Measurements from ENCODE around the gene ADGRD1.
"Not testable (repeated sequence)": the region's sequence is repeated elsewhere in the genome, so short reads cannot be mapped to it uniquely, and the experiment has no call there.

ADGRD1 gene

DNA sequence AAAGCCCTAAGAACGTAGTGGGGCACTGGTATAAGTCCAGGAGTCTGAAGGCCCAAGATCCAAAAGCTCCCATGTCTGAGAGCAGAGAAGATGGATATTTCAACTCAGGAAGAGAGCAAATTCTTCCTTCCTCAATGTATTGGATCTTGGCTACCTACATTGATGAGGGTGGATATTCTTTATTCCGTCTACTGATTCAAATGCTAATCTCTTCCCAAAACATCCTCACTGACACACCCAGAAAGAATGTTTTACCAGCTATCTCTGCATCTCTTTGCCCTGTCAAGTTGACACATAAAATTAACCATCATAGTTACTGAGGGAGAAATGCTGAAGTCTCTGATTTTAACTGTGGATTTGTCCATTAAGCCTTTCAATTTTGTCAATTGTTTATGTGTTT, 16.6 kb upstream of the ADGRD1 start:
- no peak for DNase-seq (ENCODE audit: low read depth in 3 of 3, low spot score in 1 of 3)

GRCh38 chr12:130937546-130937945, 16.2 kb upstream of the ADGRD1 start:
- not testable (repeated sequence) for DNase-seq (ENCODE audit: low read depth in 3 of 3, low spot score in 1 of 3)

DNA sequence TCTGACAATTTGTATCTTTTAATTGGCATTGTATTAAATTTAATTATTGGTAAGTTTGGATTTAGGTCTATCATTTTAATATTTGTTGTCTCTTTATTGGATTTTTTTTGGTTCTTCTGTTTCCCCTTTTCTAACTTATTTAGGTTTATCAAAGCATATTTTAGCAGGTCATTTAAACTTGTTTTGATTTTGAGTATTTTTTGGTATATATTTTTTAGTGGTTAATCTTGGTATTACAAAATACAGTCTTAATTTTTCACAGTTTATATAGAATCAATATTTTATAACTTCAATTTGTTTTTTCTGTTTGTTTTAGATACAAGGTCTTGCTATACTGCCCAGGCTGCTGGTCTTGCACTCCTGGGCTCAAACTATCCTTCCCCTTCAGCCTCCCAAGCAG, 15.5 kb upstream of the ADGRD1 start:
- DNase-seq (ENCODE audit: low read depth in 3 of 3, low spot score in 1 of 3) = no peak

- DNase-seq (ENCODE audit: low read depth in 3 of 3, low spot score in 1 of 3) = no peak
These were observed 8.8 kb upstream of the ADGRD1 start for GRCh38 chr12:130944878-130945277.

- no peak for DNase-seq (ENCODE audit: low read depth in 3 of 3, low spot score in 1 of 3)
These were observed 7.8 kb upstream of the ADGRD1 start for GRCh38 chr12:130945786-130946492.

- DNase-seq (ENCODE audit: low read depth in 3 of 3, low spot score in 1 of 3) = no peak
These were observed 6.6 kb upstream of the ADGRD1 start for GRCh38 chr12:130947028-130947613.

- DNase-seq (ENCODE audit: low read depth in 3 of 3, low spot score in 1 of 3) = no peak
These were observed 5.6 kb upstream of the ADGRD1 start for GRCh38 chr12:130948136-130948535.

GRCh38 chr12:130948751-130949150, 5.0 kb upstream of the ADGRD1 start:
- no peak for DNase-seq (ENCODE audit: low read depth in 3 of 3, low spot score in 1 of 3)

DNA sequence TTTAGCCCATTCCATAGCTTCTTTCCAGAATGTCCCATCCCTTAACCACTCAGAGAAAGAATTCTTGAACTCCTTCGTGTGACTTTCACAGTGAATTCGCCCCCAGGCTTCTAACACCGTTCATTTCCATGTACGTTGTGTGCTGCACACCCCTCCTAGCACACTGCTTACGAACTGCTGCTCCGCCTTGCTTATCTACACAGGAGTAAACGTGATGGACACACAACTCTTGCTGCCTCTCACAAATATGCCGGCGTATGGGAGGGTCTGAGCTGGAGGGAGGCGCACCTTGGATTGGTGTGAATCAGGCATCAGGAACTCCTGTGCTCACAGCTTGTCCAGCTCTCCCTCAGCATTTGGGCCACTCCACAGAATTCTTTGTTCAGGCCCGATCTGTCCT, 3.9 kb upstream of the ADGRD1 start:
- no peak for DNase-seq (ENCODE audit: low read depth in 3 of 3, low spot score in 1 of 3)

DNA sequence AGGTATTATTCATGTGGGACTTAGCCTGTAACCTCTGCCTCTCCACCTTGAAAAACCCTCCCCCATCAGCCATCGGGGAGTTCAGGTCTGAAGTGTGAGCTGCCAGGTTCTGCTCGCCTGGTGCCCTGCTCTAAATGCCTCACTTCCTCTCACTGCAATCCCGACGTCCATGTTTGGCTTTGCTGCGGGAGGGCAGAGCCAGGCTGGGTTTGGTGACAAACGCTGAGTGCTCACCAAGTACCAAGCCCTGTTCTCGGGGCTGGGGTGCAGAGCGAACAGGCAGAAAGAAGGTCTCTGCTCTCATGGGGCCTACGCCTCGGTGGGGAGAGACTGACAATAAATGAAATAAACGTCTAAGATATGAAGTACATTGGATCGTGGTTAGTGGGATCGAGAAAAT, 2.1 kb upstream of the ADGRD1 start:
- no peak for DNase-seq (ENCODE audit: low read depth in 3 of 3, low spot score in 1 of 3)

GRCh38 chr12:130952171-130952954, 1.3 kb upstream of the ADGRD1 start:
- DNase-seq (ENCODE audit: low read depth in 3 of 3, low spot score in 1 of 3) = no peak

DNA sequence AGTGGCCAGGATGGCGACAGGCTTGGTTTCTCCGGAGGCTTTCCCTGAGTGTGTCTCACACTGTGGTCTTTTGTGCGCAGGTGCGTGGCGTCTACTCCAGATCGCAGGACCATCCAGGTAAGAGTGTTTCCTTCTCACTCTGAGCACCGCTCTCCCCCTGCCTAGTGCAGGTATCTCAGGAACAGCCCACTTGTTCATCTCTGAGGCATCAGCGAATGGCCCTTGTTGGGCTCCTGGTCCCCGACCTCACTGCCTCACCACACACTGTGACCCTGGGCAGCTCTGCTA, 781 bp downstream of the ADGRD1 start:
- no peak for DNase-seq (ENCODE audit: low read depth in 3 of 3, low spot score in 1 of 3)

DNA sequence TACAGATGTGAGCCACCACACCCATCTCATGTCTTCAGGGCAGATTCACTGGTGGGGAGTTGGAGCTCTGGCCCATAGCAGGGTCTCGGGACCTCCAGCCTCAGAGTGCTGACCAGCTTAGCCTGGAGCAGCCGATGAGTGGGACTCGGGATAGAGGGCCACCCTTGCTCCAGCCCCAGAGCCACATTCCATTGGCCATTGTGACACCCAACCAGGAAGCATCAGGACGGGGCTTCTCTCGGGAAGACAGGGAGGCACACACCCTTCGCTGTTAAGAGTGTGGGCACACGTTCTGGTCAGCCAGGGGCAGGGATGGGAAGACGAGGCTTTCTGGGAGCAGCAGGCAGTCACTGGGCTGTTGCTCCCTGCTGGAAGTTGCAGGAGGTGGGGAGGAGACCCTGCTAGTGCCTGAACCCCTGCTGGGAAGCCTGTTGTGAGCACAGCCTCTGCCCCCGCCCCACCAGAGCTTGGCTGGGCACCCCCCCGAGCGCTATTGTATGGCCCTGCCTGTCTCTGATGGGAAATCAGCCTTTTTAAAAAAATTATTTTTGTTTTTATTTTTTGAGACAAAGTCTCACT, 1.6 kb downstream of the ADGRD1 start:
- DNase-seq (ENCODE audit: low read depth in 3 of 3, low spot score in 1 of 3) = no peak

DNA sequence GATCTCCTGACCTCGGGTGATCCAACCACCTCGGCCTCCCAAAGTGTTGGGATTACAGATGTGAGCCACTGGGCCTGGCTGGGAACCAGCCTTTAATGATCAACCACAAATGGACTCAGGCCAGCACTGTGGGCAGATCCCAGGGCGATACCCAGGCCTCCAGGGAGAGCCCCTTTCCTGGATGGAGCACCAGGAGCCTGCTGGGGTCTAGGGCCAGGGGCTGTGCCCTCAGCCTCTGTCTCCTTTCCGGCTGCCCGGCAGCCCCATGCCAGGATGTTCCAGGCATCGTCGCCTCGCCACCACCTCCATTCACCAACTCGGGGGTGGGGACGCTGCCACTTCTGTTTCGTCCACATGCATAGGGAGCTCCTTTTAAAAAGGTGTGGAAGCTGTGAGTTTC, 2.3 kb downstream of the ADGRD1 start:
- DNase-seq (ENCODE audit: low read depth in 3 of 3, low spot score in 1 of 3) = no peak

DNA sequence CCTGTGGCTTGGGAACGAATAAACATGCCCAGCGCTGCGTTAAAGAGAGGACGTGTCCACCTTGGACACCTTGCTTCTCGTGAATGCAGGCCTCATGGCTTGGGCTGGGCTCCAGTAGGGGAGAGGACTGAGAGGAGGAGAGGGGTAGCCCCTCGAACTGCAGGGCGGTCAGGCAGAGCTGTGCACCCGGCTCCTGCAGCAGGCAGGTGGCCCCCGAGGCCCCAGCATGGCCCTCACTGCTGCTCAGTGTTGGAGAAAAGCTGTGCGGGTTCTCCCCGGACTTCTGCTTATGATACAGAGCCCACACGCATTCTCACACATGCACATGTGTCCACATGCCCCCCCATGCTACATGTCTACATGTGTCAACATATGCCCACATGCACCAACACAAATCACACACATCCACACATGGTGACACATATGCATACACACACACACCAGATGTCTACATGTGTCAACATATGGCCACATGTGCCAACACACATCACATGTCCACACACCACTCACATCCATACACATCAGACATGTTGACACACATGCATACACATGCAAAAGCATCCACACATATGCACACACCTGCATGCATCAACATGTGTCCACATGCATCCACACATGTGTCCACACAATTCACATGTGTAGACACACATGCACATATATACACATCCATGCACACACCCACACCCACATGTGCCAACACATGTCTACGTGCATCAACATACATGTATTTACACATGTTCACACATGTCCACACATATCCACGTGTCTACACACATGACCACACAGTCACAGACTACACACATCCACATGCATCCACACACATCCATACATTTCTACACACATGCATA, 3.0 kb downstream of the ADGRD1 start:
- DNase-seq (ENCODE audit: low read depth in 3 of 3, low spot score in 1 of 3) = no peak

DNA sequence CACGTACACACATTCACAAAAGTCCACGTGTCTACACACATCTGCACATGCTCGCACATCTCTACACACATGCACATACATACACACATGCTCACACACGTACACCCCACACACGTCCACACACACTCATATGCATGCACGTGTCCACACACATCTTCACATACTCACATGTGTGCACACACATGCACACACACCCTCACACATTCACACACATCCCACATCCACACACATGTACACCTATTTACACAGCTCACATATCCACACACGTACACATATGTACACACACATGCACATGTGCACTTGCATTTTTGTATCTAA, 3.6 kb downstream of the ADGRD1 start:
- no peak for DNase-seq (ENCODE audit: low read depth in 3 of 3, low spot score in 1 of 3)

GRCh38 chr12:130958557-130959140, 4.9 kb downstream of the ADGRD1 start:
- DNase-seq (ENCODE audit: low read depth in 3 of 3, low spot score in 1 of 3) = no peak

GRCh38 chr12:130959632-130960031, 5.9 kb downstream of the ADGRD1 start:
- no peak for DNase-seq (ENCODE audit: low read depth in 3 of 3, low spot score in 1 of 3)

DNA sequence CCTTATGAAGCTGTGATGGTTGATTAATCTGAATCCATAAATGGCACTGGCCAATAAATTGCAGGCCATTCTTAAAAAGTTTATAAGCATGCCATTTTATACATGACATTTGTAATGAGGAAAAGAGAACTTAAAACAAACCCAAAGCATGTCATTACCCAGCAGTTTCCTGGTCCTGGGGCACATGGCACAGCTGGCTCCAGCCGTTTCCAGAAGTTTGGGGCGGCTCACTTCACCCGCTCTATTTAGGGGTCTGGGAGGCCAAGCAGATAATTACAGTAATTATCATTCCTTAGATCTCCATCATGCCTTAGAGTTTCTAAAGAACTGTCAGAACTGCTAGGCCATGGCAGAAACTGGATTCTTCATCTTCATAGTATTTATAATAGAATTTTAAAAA, 6.4 kb downstream of the ADGRD1 start:
- DNase-seq (ENCODE audit: low read depth in 3 of 3, low spot score in 1 of 3) = no peak

DNA sequence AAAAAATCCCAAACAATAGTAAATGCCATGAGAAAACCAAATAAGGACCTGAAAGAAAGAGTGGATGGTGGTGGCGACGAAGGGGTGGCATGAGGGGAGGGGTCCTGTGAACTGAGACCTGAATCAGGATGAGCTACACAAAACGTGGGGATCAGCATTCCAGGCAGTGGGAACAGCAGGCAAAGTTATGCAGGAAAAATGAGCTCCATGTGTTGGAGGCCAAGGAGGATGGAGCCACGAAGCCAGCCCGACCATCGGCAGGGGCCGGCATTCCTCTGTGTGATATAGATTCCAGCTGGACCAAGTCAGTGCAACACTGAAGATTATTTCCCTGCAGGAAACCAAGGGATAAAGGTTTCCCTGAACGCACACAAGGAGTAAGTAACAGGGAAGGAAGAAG, 7.1 kb downstream of the ADGRD1 start:
- DNase-seq (ENCODE audit: low read depth in 3 of 3, low spot score in 1 of 3) = no peak

GRCh38 chr12:130961921-130962451, 8.3 kb downstream of the ADGRD1 start:
- DNase-seq (ENCODE audit: low read depth in 3 of 3, low spot score in 1 of 3) = no peak

All from stimulated activated CD4-positive, alpha-beta T cell treated with anti-CD3 and anti-CD28 coated beads, TNF-alpha, amount 100 ng/mL, for 1 hour (primary cell).